ENCODE results near the gene UQCRC1.

UQCRC1 gene

GRCh38 chr3:48633256-48633655 is 23.8 kb upstream of the UQCRC1 start:
- DNase-seq: no peak

DNA sequence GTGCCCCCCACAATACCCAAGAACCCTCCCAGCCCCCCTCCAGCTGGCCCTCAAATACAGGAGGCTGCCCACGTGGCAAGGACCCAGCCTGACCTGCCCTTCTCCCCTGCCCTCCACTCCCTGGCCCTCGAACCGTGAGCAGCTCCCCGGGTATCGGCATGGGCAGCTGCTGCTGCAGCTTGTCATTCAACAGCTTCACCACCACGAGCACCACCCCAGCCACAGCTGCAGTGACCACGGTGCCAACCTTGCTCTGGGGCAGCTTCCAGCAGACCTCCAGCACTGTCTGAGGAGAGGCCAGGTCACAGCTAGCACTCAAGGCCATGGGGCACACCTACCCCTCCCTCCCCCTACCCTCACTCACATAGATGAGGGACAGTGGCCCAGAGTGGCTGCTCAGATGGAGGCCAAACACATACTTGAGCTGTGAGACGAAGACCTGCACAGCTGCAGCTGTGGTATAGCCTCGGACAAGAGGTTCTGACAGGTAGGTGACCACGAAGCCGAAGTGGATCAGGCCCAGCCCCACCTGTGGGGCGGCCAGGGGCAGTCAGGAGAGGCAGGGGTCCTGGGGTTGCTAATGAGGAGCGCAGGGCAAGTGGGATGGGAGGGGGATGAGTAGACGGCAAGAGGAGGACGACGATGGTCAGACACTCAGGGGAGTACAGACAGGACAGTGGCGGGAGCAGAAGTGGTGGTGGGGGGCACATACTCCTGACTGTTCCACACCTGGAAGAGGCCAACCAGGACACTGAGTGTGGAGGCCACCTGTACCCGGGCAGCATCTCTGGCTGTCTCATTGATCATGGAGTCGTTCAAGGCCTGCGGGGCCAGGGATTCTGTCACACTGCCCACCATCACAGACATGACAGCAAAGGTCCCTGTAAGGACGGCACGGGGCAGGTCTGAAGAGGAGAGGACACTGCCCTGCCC is 22.3 kb upstream of the UQCRC1 start:
- DNase-seq: no peak

DNA sequence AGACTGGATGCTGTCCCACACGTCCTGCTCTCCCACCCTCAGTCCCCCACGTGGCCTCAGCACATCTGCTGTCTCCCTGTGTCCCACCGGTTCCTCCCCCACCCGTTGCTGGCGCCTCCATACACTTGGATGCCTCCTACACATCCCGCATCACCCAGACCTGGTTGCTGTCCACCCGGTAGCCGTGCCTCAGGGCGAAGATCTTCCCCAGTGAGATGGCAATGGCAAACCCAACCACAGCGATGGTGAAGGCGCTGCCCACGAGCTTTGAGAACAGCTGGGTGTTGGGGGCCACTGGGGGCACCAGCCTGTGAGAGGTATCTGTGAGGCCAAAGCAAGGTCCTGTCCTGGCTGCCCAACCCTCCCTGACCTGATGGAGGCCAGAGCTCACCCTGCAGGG is 21.4 kb upstream of the UQCRC1 start:
- no peak for DNase-seq

DNA sequence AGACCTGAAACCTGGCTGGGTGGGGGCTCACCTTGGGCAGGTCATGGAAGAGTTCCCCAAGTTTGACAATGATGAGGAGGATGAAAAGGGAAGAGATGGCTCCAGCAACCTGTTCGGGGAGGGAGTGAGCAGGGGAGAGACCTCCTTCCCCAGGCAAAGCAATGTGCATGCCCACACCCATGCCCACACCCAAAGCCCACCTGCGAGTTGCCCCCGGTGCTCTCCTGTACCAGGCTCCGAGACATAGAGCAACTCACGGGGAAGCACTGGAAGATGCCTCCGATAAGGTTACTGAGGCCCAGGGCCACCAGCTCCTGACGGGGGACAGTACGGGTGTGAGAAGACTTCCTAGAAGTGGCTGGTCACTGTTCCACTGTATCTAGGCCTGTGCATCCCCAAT is 21.0 kb upstream of the UQCRC1 start:
- DNase-seq: no peak

- no peak for DNase-seq
Observed at GRCh38 chr3:48629894-48630293, 20.4 kb upstream of the UQCRC1 start.

- DNase-seq: no peak
Observed at GRCh38 chr3:48628277-48629017, 19.0 kb upstream of the UQCRC1 start.

- no peak for DNase-seq
Observed at GRCh38 chr3:48625600-48625999, 16.2 kb upstream of the UQCRC1 start.

GRCh38 chr3:48624767-48625166 is 15.3 kb upstream of the UQCRC1 start:
- no peak for DNase-seq

DNA sequence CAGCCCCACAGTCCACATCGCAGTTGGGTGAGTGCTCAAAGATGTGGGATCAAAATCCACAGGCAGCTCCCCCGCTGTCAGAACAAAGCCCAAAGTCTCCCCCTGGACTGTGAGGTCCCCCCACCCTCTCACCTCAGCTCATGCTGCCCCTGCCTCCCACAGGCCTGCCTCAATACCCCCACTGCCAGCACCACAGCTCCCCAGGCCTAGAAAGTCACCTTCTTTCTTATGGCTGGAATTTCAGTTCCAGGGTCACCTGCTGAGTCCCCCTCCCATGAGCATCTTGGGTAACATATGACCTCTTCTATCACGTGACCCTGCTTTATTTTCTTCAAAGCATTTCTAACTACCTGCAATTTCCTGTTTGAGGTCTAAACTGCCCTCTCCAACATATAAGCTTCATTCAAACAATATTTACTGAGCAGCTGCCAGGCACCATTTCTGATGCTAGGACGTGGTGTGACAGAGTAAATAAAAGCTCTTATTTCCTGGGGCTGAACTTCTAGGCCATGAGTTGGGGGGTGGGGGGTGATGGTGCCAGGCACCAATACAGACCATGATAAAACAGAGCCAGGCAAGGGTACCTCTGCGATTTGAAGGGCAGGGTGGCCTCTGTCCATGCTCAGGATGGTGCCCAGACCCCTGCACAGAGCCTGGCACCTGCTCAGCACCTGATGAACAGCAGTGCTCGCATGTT is 14.6 kb upstream of the UQCRC1 start:
- DNase-seq: no peak

GRCh38 chr3:48621461-48621869 is 12.0 kb upstream of the UQCRC1 start, which contains the start of gene TMEM89:
Gene TMEM89, minus strand, starts transcription at chr3:48621769. Its CDS starts 13 bp downstream, at chr3:48621756.
- DNase-seq: no peak

DNA sequence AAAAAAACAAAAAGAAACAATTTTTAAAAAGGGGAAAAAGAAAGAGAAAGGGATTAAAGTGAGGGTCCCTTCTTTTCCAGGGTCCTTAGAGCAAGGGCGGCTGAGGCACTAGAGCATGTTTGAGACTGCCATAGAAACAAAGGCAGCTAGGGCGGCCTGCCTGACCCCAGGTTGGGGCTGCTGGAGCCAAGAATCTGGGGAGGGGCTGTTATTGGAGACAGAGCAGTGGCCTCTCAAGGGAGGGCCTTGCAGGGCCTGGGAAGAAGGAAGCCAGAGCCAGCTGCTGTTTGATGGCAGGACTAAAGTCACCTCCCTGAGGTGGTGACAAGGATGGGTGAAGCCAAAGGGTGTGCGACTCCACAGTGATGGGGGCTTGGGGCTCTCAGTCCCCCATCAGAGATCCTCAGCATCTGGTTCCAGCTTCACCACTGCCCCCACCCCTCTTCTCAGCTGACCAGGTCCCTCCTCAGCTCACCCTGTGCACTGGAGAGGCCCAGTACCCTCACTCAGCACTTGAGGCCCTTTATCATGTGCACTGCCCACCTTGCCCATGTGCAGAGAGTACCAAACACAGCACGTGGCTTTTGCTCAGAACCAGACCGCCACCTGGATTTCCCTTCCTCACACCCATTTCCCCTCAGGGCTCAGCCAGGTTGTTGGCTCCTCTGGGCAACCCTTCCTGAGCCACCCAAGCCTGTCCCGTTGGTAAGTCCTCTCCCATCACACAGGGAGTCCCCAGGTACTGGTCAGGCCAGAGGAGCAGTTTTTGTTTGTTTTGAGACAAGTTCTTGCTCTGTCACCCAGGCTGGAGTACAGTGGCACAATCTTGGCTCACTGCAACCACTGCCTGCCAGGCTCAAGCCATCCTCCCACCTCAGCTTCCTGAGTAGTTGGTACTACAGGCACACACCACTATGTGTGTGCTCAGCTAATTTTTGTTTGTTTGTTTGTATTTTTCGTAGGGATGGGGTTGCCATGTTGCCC is 10.4 kb upstream of the UQCRC1 start:
- DNase-seq: no peak

GRCh38 chr3:48617559-48617958 is 8.1 kb upstream of the UQCRC1 start:
- DNase-seq: no peak

DNA sequence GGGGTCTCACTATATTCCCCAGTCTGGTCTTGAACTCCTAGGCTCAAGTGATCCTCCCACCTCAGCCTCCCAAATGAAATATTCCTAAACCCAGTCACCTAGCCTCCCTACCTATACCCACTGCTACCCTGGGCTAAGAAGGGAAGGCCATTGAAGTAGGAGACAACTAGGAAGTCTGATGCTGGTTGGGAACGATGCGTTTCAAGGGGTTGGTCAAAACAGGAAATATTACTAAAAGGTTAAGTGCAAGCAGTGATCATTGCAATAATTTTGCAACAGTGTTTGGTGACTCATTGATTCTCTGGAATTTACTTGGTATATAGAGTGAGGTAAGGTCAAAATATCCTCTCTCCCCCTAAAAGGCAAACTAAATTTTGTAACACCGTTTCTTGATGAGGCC is 4.6 kb upstream of the UQCRC1 start:
- DNase-seq: no peak

GRCh38 chr3:48612309-48612708 is 2.9 kb upstream of the UQCRC1 start:
- DNase-seq: no peak

GRCh38 chr3:48607519-48607918 is 1.9 kb downstream of the UQCRC1 start:
- no peak for DNase-seq

- DNase-seq: no peak
Observed at GRCh38 chr3:48601622-48601994, 7.8 kb downstream of the UQCRC1 start.

DNA sequence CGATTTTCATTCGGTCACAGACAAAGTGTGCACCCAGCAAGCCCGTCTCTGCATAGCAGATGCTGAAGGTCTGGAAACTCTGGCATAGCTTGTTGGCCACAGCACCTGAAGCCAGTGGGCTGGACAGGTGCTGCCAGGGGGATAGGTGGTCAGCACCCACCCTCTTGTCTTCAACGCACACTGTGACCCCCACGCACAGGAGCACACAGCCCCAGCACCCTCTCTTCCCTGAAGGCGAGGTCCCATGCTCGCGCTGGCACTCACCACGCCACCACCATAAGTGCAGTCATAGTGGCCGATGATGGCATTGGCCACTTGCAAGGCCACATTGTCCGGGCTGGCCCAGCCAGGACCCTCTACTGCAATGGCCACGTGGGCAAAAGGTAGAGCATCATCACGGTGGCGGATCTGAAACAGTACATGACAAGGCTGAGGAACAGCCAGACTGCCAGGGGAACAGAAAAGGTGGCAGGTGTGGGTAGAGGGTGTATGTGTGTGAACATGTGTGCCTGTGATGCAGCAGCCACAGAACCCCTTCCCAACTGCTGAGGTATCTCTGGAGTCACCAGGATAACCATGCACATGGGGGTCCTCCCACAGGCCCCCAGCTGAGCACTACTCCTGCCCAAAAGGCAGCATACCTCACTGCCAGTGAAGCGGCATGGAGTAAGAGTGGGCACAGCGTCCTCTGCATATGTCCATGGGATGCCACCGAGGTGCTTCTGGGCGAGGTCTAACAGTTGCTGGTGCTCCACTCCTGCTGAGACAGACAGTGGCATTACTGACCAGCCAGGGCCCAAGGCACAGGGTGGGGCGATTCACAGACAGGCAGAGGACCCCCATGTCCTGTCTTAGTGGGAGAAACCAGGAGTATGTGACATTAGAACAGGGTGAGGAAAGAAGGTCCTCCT is 8.5 kb downstream of the UQCRC1 start:
- no peak for DNase-seq

GRCh38 chr3:48599509-48600285 is 9.7 kb downstream of the UQCRC1 start:
- no peak for DNase-seq

DNA sequence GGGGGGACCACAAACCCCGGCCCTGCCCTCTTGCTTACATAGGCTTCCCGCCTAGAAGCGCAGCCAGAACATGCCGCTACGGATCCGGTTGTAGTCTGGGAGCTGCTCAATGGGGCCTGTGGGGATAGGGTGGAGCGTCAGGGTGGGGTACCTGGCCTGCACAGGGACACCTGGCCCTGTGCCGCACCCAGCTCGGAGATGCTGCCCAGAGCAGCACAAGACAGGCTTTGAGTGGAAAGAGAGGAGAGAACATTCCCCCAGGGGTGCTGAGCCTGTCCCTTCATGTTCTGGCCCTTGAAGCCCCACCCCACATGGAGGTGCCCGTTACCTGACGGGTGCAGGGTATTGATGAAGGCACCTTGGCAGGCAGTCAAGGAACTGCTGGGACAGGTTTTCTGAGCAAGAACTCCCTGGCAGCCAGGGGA is 10.4 kb downstream of the UQCRC1 start:
- no peak for DNase-seq
